D721Med (cell line): ENCODE data around the gene NCF4.

ENCODE experiments used
- DNase-seq: peaks from one replicate; pipeline ENCODE4 v3.0.0; 2011; ENCODE audit warnings: low spot score; ENCODE audit not compliant: insufficient read length
- FAIRE-seq: peaks from 2 replicates; lab custom pipeline; 2011; peaks lifted over from hg19 to GRCh38; lab: Jason Lieb, UNC
- CTCF ChIP-seq: IDR thresholded peaks from 2 replicates; pipeline ENCODE4 v1.5.1; 2012; ENCODE audit warnings: mild to moderate bottlenecking, control low read depth; ENCODE audit not compliant: insufficient read depth; ENCODE audit errors: missing control alignments

NCF4 gene

GRCh38 chr22:36881504-36882245 lies 20.9 kb downstream of the NCF4 start:
- DNase-seq (no peak), FAIRE-seq (no peak)
- TF ChIP-seq CTCF: no peak

- no peak for DNase-seq
- no peak for TF ChIP-seq CTCF
- FAIRE-seq: no peak
Measured at GRCh38 chr22:36884349-36885158, 23.7 kb downstream of the NCF4 start.

- no peak for TF ChIP-seq CTCF
- DNase-seq: no peak
- no peak for FAIRE-seq
Measured at GRCh38 chr22:36885474-36885873, 24.7 kb downstream of the NCF4 start.

- no peak for TF ChIP-seq CTCF
- FAIRE-seq: no peak
Measured at GRCh38 chr22:36886016-36886415, 25.2 kb downstream of the NCF4 start.

GRCh38 chr22:36887162-36887561 lies 26.4 kb downstream of the NCF4 start:
- no peak for DNase-seq
- FAIRE-seq: no peak
- TF ChIP-seq CTCF: no peak

More at GRCh38 chr22:36886016-36886415, 25.2 kb downstream of the NCF4 start:
- DNase-seq: no peak

- TF ChIP-seq CTCF: no peak
- no peak for FAIRE-seq
Measured at GRCh38 chr22:36891646-36892045, 30.8 kb downstream of the NCF4 start.

More at GRCh38 chr22:36891646-36892045, 30.8 kb downstream of the NCF4 start:
- no peak for DNase-seq
